Stimulated activated CD8-positive, alpha-beta memory T cell treated with anti-CD3 and anti-CD28 coated beads, Interleukin-7, amount 100 ng/mL, for 4 hours (primary cell): ENCODE data around the gene LAMP5.

Experiments used
- DNase-seq, 2 donors: peaks; one replicate each; pipeline ENCODE4 v3.0.0-alpha.2; 2020; ENCODE audit warnings: low read depth in 2 of 2

LAMP5 gene

DNA sequence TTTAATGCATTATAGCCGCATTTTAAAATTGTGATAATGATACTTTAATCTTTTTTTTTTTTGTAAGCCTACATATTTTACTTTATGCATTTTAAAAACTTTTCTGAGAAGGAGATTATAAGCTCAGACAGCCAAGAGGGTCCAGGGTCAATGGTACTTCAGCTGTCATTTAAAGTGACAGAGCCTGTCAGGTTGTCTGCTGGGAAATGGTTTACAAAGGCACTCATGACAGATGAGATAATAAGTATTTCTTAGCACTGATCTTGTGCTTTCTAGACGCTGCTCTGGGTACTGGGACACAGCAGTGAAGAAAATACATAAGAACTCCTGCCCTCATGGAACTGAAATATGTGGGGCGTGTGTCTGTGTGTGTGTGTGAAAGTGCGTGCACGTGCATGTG lies 19.6 kb downstream of the LAMP5 start:
- no peak for DNase-seq

DNA sequence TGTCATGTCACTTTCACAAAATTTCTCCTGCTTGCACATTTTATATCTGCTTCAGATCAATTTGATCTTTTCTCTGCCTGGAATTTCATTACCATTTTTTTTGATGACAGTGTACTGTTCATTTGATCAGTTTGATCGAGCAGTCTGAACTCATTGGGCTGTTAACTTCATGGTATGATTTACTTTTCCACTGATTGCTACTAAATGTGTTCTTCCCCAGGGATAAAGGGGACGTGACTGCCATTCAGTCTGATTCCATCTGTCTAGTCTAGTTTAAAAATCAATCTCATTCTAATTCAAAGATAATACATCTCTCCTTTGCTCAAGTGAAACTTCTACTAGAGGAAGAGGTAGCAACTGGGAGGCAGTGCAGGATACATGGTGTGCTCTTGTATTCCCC lies 21.1 kb downstream of the LAMP5 start:
- no peak for DNase-seq

DNA sequence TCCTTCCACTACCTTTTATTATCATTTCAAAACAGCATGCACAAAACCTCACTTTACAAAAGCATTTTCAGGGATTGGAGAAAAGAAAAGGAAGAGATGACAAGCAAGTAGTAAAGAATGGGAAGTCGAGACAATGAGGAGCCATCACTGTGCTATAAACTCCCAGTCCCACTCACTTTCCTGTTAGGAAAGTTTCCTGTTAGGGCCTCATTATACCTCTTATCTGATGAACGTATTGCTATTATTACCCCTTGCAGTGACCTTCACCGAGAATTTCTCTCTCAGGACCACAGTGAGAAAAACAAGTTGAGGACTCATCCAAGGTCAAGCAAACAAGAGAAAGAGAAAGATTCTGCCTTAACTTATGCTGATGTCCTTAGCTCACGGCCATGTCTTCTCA lies 28.8 kb downstream of the LAMP5 start:
- no peak for DNase-seq

DNA sequence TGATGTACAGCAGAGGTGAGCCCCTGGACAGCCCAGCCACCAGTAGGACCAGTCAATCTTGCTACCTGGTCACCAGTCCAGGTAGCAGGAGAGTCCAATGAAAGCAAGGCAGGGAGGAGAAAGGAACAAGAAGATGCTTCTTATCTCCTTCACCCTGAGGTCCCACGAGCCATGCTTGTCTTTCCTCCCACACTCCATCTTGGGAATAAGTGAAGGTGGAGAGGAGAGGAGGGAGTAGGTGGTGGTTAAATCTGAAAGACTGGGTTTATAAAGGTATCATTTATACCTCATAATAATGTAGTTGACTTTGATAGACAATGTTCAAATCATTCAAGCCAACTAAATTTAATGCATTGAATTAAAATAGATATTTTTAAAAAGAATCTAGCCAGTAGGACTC lies 35.9 kb downstream of the LAMP5 start:
- no peak for DNase-seq

DNA sequence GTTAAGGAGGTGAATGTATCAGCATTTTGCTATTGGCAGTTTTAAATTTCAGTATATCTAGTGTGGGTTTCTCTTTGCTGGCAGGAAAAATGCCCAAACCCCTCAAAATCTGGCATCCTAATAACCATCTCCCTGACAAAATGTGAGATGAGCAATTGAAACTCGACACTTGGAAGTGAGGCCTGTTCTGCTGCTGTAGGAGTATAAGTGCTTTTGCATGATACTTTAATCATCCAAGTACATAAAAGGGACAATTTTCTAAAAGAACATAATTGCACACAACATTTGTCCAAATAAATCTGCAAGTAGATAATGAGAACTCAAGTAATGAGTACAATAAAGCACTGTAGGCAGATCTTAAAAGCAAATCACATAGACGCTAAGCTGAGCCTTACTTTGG lies 36.5 kb downstream of the LAMP5 start:
- no peak for DNase-seq

DNA sequence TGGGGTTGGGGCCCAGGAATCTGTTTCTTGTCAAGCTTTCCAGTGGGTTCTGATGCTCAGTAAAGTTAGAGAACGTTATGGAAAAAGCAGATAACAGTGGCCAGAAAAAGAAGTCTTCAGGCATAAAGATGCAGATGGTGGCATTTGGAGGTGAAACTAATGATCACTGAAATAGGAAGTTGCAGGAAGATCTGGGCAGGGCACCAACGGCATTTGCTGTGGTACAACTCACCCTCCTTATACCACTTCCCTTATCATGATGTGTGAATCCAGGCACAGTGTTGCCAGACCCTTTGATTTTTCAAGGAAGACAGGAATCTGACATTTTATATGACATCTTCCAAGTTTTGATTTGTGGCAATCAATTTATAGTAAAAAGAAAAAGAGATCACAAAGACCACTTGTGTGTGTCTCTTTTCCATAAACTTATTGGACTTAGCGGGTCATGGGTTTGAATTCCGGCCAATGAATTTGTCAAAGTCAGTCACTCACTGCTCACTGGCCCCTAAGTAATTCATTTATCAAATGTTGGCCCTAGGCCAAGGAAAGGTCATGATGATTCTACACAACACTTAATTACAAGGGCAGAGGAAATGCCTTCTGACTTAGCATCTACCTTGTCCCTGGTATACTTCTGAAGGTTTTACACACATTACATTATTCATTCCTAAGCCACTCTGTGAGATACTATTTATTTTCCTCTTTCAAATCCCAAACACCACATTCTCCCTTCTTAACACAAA lies 37.6 kb downstream of the LAMP5 start:
- no peak for DNase-seq

DNA sequence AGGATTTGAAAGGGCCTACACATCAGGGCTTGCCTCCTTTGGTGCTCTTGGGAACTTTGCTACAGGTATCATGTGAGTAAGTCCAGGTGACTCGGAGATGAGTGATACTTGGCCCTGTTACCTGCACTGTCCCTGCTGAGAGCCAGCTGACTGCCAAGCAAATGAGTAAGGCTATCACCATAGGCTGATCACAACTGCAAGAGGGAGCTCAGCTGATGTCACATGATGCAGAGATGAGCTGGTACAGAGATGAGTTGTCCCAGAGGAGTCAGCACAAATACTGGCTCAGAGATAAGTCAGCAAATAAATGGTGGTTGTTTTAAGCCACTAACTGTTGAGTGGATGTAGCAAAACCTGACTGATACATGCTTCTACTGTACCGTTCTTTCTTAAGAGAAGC lies 41.4 kb downstream of the LAMP5 start:
- DNase-seq: no peak

DNA sequence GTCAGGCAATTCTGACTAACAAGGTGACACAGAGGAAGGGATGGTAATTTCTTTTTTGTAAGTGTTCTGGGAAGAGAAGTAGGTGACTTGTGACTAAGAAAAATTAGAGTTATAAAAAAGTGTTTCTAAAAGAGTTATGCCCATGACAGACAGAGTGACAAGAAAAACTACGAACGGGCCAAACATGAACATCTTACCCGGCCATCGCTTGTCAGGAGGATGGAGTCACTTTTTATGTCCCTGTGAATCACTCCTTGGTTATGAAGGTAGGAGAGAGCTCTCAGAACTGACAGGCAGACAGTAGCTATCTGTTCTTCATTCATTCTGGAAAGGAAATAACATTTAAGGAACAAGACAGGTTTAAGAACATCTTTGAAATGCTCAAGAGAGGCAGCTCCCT lies 43.0 kb downstream of the LAMP5 start:
- DNase-seq: no peak

DNA sequence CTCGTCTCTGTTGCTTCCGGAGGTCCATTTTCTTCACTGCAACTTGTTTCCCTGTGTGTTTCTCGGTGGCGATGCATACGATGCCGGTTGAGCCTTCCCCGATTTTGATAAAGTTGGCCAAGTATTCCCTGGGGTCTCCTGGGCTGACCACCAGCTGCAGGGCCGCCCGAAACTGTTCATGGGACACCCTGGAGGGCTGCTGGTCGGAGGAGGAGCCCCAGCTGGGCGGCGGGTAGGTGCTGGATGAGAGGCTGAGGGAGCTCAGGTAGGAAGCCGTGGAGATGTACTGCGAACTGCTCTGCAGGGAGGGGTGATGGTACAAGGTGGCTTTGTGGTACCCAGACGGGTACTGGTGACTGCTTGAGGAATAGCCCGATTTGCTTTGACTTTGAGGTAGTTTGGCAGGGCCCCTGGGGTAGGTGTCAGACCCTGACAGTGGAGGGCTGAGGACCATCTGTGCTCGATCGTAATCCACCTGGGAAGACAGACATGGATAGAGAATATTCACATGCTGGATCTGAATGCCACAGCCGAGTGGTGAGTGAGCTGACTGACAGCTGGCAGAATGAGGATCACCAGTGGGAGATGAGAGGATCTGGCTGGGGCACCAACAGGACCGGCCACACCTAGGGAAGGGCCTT lies 51.6 kb downstream of the LAMP5 start:
- no peak for DNase-seq

DNA sequence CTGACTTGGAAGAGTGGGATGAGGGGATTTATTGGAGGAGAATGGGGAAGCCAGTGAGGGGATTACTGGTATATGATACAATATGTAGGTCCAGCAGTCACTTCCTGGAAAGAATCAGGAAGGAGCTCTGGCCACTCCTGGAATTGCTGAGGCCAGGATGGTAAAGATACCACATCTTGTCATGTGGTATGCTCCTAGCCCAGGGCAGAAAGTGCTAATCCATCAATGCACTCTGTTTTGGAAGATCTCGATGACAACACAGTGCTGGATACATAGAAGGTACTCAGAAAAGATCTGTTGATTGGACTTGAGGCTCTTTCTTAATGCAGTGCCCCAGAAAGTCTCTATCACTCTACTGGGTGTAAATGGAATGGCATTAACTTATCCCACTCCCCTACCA lies 52.6 kb downstream of the LAMP5 start:
- no peak for DNase-seq

DNA sequence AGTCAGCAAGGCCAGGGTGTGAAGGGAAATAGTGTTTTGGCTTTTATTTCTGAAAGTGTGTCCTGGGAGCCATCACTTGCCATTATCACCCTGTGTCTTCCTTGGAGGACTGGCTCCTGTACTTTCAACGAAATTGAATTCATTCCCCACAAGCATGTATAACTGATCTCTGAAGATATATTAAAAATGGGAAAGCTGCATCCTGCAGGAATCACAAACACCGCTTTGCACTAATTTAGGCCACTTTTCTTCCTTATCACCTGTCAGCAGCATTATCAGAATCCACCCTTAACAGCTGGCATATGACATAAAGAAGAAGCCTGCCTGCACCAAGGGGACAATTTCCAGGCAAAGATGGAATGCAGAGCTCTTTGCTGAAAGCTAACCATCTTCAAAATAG lies 56.2 kb downstream of the LAMP5 start:
- DNase-seq: no peak

DNA sequence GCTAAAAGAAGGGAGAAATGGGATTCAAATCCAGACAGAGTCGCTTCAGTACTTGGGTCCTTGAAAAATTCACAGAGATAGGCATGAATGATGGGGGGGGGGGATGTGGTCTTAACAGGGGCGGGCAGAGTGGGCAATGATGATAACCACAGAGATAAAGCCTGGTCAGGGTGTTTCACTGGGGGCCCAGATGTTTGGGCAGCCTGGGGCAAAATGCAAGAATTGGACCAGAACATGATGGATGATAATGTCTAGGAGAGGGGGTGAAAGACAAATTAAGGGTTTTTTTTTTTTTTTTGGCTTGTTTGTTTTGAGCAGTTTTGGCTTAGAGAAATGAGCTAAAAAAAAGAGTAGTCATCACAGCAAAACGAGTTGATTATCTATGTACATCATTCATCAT lies 57.4 kb downstream of the LAMP5 start:
- no peak for DNase-seq

DNA sequence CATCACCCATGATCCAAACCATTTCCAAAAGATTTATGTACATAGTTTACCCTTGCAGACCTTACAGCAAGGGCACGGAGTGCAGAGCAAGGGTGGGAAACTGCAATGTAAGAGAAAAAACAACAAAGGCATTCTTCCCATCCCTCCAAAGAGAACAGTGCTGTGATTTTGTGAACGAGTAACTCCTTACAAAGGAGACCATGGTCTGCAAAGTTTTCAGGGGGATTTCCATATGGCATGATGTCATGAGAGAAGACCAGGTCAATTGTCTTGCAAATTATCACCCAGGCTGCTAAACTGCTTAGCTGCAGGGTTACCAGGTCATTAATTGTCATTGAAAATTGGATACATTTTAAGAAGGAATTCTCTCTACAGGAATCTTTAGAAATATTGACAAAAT lies 58.3 kb downstream of the LAMP5 start:
- no peak for DNase-seq

DNA sequence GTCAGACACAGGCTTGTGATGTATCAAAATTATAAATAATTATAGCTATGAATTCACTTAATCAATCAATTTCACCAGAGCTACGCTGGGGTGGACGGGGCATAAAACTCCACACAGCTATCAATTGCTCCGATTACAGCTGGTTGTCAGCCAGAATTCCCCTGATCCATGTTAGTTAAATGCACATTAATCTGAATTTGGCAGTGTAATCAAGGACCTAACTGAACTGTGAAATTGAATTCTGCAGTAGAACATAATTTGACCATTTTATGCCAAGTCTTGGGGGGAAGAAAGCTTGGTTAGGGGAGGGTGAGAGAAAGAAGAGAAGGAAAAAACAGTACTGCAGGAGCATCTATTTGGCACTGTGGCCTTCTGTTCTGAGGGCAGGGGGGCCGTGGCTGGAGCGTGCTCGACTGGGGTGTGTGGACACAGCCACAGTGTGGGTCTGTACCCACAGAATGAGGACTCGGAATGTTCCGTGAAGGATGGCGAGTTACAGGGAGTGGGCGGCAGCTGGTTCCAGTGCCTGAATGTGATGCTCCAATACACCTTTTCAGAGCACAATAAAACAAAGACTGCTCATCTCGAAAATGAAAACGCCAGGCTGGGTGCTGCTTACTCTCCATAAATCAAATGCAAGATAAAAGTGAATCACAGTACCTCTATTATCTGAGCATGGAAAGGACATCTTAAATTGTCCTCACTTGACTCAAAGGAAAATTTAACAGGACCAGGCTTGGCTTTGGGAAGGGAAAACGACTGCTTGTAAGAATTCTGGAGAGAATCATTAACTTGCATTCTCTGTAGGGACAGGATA lies 59.2 kb downstream of the LAMP5 start:
- no peak for DNase-seq

DNA sequence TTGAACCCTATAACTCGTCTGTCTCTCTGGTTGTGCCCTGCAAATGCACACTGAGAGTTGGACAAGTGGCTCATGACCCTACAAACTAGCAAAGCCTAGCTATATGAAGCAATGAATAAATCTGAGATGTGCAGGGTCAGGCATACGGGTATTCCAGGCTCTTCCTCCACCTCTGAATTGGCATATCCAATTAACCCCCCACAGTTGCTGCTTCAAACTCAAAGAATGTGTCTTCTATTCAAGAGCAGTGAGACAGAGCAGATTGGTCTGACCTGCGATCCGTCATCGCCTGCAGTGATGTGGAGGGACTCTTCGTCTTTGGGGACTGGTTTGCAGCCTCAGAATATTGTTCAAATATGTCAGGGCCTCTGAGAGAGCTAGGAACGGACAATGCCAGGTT lies 59.8 kb downstream of the LAMP5 start:
- no peak for DNase-seq

DNA sequence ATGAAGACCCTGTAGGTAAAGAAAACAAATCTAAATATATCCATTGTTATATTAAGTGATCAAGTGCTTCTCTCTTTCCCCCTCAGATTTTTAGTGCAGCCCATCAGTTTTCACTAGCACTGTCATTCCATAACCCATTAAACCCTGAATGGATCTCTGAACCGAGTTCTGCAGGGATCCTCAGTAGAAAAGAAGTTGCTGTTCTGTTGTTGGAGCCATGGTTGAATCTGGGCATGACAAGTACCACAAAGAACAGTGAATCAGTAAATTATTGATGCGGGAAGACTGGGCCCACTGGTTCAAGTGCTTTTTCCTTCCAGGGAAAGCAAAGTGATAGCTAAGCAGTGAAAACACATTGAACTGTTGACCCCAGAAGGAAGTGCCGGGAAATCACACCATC lies 60.4 kb downstream of the LAMP5 start:
- no peak for DNase-seq

DNA sequence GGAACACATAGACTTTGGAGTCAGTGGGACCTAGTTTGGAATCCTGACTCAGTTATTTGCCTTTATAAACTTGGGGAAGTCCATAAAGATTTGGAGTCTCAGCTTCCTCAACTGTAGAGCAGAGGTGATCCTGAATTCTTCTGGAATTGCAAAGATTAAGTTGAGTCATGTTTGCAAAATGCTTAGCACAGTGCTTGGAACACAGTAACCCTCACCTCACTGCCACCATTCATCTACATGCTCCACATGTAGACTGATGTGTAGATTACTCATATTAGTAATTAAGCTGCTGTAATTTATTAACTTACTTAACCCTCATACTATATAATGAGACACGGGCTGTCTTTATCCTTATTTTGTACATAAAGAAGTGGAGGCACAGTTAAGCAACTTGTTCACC lies 61.4 kb downstream of the LAMP5 start:
- DNase-seq: no peak

DNA sequence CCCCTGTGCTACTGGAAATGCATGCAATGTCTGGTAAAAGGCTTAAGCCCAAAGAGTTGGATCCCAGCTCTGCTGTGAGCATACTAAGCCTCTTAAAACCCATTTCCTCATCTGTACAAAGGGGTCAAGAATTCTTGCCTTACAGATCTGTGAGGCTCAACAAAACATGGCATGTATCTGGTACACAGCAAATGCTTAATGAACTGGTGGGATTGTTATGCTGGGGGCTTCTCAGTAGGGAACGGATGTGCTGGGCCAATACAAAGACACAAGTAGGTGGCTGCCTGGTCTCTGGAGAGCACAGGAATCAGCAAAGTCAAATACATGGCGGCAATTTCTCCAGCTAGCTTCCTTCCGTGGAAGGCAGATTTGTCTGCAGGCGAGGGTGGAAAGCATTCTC lies 62.3 kb downstream of the LAMP5 start:
- no peak for DNase-seq

DNA sequence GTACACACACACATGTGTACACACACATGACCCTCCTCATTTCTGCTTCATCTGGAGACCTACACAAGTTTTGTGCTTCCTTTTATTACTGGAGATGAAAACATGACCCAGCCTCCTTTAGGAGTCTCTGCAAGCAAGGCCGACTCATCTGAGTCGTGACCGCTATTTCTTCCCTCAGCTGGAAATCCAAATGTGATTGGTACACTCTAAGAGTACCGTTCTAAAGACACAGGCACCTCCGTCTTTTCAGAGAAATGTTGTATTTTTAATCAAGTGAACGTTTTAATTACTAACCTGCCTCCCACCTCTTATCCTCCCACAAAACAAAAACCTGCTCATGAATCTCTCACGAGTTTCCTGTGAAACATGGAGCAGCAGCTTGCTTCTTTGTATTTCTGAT lies 63.0 kb downstream of the LAMP5 start:
- DNase-seq: no peak

DNA sequence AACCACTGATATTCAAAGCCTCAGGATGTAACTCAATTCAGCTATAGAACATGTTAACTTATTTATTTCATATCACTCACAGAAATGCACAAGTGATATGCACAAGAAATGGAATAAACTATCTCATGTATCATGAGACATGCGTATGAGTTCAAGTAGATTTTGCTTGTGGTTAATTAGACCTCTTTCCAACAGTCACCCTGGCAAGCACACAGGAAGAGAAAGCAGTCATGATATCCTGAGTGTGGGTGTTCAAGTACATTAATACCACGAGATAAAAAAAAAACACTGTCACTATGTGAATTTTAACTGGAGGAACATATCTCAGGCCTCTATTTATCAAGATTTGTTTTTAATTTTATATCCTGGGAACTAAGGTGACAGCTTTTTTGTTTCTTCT lies 64.2 kb downstream of the LAMP5 start:
- DNase-seq: no peak
